Activated CD4-positive, alpha-beta T cell treated with anti-CD3 and anti-CD28 coated beads for 24 hours (primary cell): ENCODE measurements around the gene A4GALT.

Source experiments
- DNase-seq, 2 donors: peaks; one replicate each; pipeline ENCODE4 v3.0.0-alpha.2; 2020; ENCODE audit warnings: low read depth in 2 of 2

The A4GALT gene

GRCh38 chr22:42701694-42702093, 19.0 kb downstream of the A4GALT start:
- no peak for DNase-seq

GRCh38 chr22:42700901-42701300, 19.8 kb downstream of the A4GALT start:
- DNase-seq: no peak

GRCh38 chr22:42700355-42700754, 20.3 kb downstream of the A4GALT start:
- DNase-seq: no peak

GRCh38 chr22:42699976-42700352, 20.7 kb downstream of the A4GALT start:
- DNase-seq: no peak

GRCh38 chr22:42699281-42699975, 21.2 kb downstream of the A4GALT start:
- DNase-seq: no peak

- no peak for DNase-seq
Observed at GRCh38 chr22:42697542-42698013, 23.1 kb downstream of the A4GALT start.

GRCh38 chr22:42696331-42696967, 24.2 kb downstream of the A4GALT start:
- no peak for DNase-seq

GRCh38 chr22:42695294-42695693, 25.4 kb downstream of the A4GALT start:
- DNase-seq: no peak

GRCh38 chr22:42693763-42694683, 26.6 kb downstream of the A4GALT start:
- DNase-seq: no peak

- DNase-seq: no peak
Observed at GRCh38 chr22:42693055-42693762, 27.5 kb downstream of the A4GALT start.

- no peak for DNase-seq
Observed at GRCh38 chr22:42692239-42693054, 28.2 kb downstream of the A4GALT start.

GRCh38 chr22:42691440-42691839, 29.2 kb downstream of the A4GALT start:
- DNase-seq: no peak

GRCh38 chr22:42688241-42689211, 32.1 kb downstream of the A4GALT start:
- DNase-seq: no peak

- no peak for DNase-seq
Observed at GRCh38 chr22:42686756-42687491, 33.7 kb downstream of the A4GALT start.

GRCh38 chr22:42685941-42686653, 34.6 kb downstream of the A4GALT start:
- no peak for DNase-seq

- no peak for DNase-seq
Observed at GRCh38 chr22:42684462-42685195, 36.0 kb downstream of the A4GALT start.

- no peak for DNase-seq
Observed at GRCh38 chr22:42683578-42684283, 36.9 kb downstream of the A4GALT start.
